Fibroblast of skin of right biceps (primary cell): ENCODE results near the gene NCF2.
A peak's percentile ranks its signal among the peaks of the same experiment; 100 is the strongest.

Source experiments
- DNase-seq: peaks from one replicate; pipeline ENCODE4 v3.0.0-alpha.2; 2013

NCF2 gene

GRCh38 chr1:183611021-183611420 lies 20.8 kb upstream of the NCF2 start:
- DNase-seq: no peak

DNA sequence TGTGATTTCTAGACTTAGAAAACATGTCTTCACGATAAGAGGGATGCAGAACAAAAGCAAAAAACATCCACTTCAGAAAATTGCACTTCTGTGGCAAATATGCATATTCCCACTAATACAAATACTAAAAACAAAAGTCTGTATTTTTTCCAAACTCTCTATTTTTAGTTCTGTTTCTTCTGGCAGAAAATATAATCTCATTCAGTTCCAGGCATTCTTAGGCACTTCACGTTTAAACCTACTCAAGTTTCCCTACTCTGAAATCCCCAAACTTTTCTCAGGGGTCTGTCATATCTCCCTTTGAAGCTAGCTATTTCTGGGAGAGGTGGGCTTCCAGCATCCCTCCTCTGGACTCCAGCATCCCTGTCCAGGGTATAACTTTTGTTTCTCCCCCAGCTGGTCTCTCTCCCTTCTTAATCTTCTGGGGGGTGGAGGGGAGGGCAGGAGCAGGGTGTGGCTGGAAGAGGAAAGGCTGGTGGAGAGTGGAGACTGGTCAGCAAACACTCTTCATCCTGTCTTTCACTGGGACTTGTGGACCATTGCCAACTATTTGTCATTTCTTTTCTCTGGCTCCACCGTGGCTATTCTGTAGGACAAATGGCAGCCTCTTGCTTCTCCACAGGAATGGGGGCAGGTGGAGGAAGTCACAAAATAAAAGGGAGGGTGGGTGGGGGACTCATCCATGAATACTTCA lies 19.6 kb upstream of the NCF2 start:
- DNase-seq: peak; percentile 69

DNA sequence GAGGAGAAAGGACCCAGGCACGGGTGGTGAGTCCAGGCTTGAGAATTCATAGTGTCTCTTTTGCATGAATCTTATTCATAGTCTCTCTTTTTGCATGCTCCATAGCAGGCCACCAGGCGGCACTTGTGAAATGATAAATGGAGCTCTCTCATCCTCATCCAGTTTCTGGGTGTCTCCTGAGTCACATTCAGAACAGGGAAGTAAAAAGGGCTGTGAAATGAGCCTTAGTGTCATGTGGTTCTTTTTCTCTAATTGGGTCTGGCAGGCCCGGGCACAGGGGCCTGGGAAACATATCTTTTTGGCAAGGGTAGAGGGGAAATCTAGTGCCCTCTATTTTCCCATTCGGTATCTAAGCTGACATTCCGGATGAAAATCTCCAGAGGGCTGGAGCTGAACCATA lies 19.1 kb upstream of the NCF2 start:
- DNase-seq: peak; percentile 87

GRCh38 chr1:183607322-183607980 lies 17.2 kb upstream of the NCF2 start:
- no peak for DNase-seq

DNA sequence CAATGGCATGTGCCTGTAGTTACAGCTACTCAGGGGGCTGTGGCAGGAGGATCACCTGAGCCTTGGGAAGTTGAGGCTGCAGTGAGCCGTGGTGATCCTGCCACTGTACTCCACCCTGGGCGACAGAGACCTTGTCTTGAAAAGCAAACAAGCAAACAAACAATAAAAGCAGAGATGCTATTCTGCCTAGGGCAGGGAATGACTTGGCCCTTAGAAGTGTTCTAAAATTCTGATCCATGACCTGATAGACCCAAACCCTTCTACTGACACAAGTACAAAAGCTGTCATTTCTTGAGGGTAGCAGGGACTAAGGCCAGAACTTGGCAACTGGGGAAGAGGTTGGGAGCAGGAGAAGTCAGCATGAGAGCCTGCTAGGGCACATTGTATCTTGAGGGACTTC lies 15.6 kb upstream of the NCF2 start:
- no peak for DNase-seq

GRCh38 chr1:183604815-183605214 lies 14.6 kb upstream of the NCF2 start:
- DNase-seq: no peak

DNA sequence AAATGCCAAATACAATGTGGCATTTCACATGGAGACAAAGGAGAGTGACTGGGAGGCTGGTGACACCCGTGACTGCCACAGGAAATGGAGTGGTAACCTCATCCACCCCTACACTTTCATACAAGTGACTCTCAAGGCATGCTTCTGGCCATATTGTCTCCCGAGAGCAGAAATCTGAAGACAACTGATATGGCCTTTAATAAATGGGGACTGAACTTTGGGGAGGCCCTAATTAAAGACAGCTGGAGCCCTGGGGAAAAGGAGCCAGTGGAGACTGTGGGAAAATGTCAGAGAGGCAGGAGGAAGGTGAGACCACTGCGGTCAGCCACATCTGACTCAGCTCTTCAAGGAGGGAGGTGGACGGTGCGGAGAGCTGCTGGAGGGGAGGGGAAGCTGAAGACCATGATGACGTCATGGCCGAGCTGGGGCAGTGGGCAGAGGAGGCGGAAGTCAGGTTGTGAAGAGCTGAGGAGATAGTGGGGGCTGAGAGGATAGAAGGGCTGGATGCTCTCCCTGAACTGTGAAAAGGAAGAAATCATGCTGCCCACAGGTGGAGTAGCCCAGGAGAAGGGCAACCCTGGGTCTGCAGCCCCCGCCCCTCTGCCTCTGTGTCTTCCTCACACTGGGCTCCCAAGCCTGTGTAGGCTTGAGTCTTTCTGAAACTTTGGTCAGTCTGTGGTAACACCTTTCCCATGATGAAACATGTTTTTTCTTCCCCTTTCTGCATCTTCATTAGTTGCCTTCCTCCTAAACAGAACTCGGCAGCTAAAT lies 14.0 kb upstream of the NCF2 start:
- DNase-seq: peak; percentile 95

DNA sequence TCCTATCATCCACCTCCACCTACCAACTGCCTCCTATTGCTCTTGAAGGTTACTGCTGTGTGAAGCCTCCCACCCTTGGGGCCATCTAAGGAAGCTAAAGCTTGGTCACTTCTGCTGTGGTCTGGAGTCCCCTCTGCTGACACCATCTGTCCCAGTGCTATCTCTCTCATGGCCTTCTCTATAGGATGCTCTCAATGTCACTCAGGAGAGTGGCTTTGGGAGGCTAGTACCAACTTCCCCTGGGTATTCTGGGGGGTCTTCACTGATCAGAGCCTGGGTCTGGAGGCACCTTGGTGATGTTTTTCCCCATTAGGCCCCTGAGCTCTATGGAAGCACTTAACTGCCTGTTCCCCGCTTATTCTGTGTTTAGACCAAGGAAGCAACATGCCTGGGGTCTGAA lies 12.3 kb upstream of the NCF2 start:
- DNase-seq: no peak

- no peak for DNase-seq
Observed at GRCh38 chr1:183600634-183601033, 10.4 kb upstream of the NCF2 start.

DNA sequence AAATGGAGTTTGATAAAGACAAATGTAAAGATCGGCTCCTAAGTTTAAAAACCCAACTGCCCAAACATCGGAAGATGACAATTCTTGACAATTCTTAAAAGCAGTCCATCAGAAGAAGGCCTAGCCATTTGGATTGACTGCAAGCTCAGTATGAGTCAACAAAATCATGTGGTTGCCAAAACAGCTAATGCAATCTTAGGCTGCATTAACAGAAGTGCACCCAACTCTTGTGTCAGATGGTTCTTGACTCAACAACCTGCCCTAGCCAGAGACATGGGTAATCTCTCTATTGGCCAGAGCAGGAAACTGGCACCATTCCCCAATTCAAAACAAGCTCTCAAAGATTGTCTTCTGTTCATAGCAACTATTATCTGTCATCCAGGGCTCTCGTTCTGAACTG lies 9.9 kb upstream of the NCF2 start:
- DNase-seq: peak; percentile 77

DNA sequence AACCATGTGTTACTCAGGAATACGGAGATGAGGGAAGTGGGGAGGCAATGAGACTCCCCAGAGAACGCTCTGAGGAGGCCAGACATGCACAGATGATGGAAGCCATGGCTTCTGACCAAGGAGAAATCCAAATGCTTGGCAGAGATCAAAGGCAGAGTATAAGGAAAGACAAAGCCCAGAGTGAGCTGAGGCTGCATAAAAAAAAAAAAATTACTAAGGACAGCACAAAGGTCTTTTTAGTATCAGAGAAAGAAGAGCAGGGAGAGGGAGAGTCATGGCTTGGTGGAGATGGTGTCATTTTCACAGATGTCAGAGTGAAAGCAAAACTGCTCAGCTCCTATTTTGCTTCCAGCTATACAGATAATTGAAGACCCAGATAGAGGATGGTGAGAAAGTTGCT lies 8.1 kb upstream of the NCF2 start:
- DNase-seq: no peak

DNA sequence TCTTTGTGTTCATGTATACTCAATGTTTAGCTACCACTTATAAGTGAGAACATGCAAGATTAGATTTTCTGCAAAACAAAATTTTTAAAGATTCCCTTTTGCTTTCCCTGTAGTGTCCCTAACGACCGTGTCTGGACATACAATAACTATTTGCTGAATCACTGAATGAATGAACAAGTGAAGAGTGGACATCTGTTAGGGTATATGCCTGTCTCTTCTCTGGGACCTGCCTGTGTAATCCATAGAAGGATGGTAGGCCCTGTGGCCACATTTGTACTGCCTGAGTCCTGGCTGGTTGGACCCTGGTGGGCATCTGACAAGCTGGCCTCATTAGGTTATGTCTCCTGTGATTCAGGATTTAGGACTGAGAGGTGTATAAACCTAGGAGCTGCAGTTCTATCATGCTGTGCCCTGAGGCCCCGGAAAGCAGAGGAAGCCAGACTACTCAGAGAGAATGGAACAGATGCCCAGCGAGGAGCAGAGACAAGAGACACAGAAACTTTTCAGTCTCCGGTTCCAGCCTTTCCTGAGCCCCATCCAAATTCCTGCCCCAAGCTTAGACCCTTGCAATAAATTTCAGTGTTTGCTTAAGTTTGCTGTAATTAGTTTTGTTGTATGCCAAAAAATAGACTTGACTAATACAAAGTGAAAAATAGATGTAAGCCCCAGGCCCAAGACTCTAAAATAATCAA lies 7.5 kb upstream of the NCF2 start:
- DNase-seq: no peak

DNA sequence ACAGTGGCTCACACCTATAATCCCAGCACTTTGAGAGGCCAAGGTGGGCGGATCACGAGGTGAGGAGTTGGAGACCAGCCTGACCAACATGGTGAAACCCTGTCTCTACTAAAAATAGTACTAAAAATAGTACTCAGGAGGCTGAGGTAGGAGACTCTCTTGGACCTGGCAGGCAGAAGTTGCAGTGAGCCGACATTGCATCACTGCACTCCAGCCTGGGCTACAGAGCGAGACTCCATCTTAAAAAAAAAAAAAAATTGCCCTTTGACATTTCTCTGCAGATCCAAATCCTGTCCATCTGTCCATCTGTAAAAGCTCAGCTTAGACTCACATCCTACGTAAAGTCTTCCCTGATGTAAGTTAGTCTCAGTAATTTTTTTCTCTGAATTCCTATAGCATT lies 6.2 kb upstream of the NCF2 start:
- no peak for DNase-seq

DNA sequence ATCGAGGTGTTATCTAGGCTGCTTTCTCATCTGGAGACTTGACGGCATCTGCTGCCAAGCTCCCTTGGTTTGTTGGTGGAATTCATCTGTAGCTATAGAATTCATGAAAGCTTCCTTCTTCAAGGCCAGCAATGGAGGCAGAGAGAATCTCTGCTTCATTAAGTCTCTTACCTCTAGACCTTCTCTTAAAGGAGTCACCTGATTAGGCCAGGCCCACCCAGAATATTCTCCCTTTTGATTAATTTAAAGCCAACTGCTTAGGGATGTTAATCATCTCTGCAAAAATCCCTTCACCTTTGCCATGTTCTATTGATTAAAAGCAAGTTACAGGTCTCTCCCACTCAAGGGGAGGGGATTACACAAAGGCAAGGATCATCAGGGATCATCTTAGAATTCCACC lies 5.3 kb upstream of the NCF2 start:
- no peak for DNase-seq

DNA sequence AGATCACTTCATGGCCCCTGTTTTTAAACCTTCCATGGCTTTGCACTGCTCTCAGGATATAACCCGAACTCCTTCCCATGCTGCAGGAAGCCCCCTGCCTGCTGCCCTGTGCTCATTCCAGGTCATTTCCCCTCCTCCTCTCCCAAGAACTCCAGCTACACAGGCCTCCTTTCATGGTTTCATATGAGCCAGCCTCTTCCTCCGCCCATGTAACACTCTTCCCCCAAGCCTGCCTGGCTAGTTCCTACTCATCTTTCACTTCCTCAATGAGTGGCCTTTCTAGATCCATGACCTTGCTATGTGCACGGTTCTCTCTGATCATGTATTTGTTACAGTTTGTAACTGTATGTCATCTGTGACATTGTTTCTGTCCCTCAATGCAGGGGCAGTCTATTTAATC lies 3.1 kb upstream of the NCF2 start:
- DNase-seq: no peak

DNA sequence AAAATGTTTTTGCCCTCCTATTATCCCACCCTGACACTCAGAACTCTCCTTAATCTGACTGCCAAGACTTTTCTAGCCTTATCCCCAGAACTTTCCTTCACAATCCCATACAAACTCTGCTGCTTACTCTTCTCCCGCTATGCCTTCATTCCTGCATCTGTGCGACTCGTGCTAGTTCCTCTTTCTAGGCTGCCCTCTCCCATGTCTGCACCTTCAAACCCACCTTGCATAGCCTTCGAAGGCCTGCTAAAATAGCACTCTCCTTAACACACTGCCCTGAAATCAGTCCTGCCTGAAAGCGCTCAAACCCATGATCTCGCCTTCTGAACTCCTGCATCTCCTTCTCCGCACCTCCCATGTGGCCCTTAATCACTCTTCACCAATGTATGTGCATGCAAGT lies 2.5 kb upstream of the NCF2 start:
- no peak for DNase-seq

DNA sequence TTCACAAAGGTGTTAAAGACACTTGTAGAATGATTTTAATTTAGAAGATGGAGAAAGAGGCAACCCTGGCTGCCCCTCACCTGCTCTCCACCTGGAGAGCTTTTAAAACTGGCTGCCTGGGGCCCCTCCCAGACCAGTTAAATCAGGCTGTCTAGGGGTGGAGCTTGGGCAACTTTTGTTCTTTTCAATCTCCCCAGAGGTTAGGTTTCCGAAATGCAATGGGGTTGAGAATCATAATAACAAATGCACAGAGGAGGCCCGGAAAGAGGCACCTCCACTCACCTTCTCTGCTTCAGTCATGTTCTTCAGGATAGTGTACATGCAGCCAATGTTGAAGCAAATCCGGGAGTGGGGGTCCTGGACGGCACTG lies 400 bp downstream of the NCF2 start:
- DNase-seq: no peak

GRCh38 chr1:183589384-183589783 lies 875 bp downstream of the NCF2 start:
- no peak for DNase-seq

- no peak for DNase-seq
Observed at GRCh38 chr1:183588827-183589226, 1.4 kb downstream of the NCF2 start.

- DNase-seq: no peak
Observed at GRCh38 chr1:183586926-183587325, 3.3 kb downstream of the NCF2 start.

DNA sequence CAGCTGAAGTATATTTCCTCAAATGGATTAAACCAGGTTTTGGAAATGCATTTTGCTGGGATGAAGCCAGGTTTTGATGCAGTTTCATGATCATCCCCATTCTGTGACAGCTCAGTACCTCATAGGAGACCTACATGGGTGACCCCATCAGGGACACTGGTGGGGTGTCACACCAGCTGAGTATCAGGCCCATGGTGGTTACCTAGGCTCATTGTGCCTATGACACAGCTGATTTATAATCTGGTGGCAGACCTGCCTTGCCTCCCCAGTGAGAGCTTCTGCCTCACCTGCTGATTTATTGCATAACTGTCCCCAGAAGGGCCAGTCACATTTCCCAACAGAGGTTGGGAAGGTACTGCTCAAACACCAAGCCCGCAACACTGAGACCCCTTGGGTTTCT lies 3.8 kb downstream of the NCF2 start:
- DNase-seq: no peak

GRCh38 chr1:183585038-183585437 lies 5.2 kb downstream of the NCF2 start:
- DNase-seq: no peak

GRCh38 chr1:183584147-183584546 lies 6.1 kb downstream of the NCF2 start:
- DNase-seq: no peak

GRCh38 chr1:183583466-183583865 lies 6.8 kb downstream of the NCF2 start:
- no peak for DNase-seq
